Measurements from ENCODE around the gene TMSB4Y.

Gene TMSB4Y

GRCh38 chrY:13703568-13703968, at the start of gene TMSB4Y:
TSS of gene TMSB4Y (plus strand) at chrY:13703899.
- DNase-seq: no peak

GRCh38 chrY:13664162-13664561, 39.5 kb upstream of the TMSB4Y start:
- no peak for DNase-seq

DNA sequence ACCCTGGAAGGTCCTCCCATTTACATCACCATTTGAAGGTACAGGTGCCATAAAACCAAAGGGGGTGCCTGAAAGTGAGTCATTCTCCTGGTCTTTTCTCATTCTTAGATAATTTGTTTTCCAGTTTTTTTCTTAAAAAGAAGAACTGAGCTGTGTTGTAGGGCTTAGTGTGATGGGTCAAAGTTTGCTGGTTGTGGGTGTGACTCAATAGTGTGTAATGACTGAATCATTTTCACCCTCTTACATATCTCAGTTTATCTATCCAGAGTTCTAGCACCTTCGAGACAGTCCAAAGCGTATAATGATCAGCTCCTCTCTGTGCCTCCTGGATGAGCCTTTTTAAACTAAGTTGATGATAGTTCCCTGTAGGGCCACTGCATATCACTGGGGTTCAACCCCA, 32.6 kb upstream of the TMSB4Y start:
- DNase-seq: no peak

DNA sequence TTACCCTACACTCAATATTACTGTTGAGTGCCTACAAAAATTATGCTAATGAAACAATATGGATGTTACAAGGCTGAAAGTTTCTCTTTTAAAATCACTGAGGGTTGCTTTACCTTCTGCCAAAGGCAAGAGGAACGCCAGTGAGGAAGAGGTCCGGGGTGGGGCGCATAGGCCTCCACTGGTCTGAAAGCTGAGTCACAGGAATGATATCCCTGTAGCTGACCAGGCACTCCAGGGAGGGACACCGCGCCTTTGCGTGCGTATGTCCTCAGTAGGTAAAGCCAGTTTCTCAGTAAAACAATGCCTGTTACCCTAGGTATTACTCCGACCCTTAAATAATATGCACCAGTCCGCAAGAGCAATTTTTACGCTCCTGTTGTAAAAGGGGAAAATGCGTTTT, 1.4 kb upstream of the TMSB4Y start:
- DNase-seq: no peak

DNA sequence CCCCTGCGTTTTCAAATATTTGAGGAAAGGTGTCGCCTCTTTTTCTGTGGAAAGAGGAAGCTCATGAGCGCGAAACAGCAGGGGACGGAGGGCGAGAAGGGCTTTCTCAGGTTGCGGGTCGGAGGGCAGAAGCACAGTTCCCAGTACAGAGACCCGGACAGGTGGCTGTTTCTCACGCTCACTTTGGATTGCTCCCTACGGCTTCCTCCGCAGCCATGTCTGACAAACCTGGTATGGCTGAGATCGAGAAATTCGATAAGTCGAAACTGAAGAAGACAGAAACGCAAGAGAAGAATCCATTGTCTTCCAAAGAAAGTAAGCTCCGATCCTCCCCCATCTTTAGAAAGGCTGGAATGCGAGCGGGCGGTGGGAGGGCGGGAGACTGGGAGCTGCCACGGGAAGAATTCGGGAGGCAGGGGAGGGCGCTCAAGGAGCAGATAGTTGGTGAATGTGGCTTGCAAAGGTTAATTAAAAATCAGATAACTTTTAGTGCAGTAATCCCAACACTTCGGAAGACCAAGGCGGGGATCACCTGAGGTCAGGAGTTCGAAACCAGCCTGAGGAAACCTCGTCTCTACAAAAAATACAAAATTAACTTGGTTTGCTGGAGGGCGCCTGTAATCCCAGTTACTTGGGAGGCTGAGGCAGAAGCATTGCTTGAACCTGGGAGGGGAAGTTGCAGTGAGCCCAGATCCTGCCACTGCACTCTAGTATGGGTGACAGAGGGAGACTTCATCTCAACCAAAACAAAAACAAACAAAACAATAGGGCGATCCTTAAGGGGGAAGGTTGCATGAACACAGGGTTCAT, 627 bp downstream of the TMSB4Y start:
- no peak for DNase-seq

DNA sequence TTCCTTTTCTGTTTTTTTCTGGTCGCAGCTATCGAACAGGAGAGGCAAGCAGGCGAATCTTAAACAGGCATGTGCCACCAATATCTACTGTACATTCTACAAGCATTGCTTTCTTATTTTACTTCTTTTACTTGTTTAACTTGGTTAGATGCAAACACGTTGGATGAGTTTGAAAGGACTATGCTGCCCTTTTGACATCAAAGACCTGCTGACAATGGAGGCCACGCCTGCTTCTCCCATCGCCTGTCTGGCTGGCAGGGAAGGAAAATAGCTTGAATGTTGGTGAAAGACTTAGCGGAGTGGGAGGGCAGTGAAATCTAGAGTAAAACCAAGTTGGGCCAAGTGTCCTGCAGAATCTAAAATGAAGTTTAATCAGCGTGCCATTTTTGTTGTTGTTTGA, 1.5 kb downstream of the TMSB4Y start:
- no peak for DNase-seq

- no peak for DNase-seq
Observed at GRCh38 chrY:13708038-13708437, 4.3 kb downstream of the TMSB4Y start.

DNA sequence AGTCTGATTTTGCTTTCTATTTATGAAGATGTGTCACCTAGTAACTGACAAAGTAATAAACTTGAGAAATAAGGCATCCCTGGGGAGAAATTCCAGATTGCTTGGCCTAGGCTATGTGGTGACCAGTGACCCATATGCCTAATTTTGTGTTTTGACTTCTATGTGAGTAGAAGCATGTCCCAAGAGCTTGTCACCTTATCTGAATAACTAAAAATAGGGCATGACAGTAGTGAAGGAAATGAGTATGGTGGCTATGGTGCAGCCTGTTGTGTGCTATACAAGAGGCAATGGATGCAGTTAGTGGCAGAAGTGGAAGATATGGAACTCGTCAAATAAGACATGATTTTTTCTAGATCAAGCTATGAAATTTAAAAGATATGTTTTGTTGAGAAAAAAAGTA, 15.3 kb downstream of the TMSB4Y start:
- DNase-seq: no peak

DNA sequence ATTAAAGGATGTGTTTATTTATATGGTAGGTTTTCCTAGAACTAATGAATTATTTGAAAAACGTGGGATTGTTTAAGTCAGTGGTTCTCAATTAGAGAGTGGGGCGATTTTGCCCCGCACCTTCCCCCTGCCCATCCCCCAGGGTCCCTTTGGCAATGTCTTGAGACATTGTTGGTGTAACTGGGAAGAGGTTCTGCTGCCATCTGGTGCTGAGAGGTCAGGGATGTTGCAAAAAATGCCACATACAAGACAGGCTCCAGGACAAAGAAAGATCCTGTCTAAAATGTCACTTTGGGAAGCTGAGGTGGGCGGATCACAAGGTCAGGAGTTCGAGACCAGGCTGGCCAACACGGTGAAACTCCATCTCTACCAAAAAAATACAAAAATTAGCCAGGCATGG, 25.8 kb downstream of the TMSB4Y start:
- no peak for DNase-seq

GRCh38 chrY:13738618-13739017, 34.9 kb downstream of the TMSB4Y start:
- no peak for DNase-seq

- no peak for DNase-seq
Observed at GRCh38 chrY:13751289-13752071, 47.8 kb downstream of the TMSB4Y start.

- no peak for DNase-seq
Observed at GRCh38 chrY:13754661-13755060, 51.0 kb downstream of the TMSB4Y start.
